ENCODE results near the gene RBM43.

The RBM43 gene

DNA sequence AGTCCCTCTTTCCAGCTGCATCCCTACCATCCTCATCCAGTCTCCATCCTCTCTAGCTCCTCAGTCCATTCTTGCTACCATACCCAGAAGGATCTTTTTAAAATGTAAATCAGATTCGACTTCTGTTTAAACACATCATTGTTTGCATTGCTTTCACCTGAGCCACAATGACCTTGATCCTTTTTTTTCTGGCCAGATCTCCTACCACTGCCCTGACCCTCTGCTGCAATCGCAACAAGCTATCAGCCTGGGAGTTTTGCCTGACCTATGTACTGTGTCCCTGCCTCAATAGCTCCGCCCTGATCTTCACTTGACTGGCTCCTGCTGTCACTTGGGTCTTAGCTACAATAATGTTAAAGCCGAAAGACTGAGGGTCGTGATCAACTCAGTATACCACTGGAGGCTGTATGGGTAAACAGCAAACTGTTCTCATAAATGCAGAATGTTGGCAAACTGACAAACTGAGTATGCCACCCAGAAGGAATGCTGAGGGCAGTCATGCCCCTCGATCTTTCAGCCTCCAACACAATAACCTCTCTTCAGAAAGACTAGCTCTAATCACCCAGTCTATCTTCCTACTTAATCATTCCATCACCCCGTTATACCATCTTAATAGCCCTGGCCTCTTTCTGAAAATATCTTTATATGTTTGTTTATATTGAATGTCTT lies 2.6 kb upstream of the RBM43 start:
- H3K27ac ChIP-seq = no peak overlapping the region
- peaks cover 26% of the 10 kb centered on the region for H3K4me1 ChIP-seq
- H3K9me3 ChIP-seq (ENCODE audit: control insufficient read depth, low read length) = no peaks in the 10 kb centered on the region
- no peak overlapping the region for H3K4me2 ChIP-seq (ENCODE audit: low read length)
- H3K27me3 ChIP-seq (ENCODE audit: control insufficient read depth, insufficient read depth, low read length) = no peaks in the 10 kb centered on the region
- H3K9ac ChIP-seq = no peak overlapping the region
- H2AFZ ChIP-seq = peak overlapping the region; percentile 42
- TF ChIP-seq, protein P1, sequence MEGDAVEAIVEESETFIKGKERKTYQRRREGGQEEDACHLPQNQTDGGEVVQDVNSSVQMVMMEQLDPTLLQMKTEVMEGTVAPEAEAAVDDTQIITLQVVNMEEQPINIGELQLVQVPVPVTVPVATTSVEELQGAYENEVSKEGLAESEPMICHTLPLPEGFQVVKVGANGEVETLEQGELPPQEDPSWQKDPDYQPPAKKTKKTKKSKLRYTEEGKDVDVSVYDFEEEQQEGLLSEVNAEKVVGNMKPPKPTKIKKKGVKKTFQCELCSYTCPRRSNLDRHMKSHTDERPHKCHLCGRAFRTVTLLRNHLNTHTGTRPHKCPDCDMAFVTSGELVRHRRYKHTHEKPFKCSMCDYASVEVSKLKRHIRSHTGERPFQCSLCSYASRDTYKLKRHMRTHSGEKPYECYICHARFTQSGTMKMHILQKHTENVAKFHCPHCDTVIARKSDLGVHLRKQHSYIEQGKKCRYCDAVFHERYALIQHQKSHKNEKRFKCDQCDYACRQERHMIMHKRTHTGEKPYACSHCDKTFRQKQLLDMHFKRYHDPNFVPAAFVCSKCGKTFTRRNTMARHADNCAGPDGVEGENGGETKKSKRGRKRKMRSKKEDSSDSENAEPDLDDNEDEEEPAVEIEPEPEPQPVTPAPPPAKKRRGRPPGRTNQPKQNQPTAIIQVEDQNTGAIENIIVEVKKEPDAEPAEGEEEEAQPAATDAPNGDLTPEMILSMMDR (IDR thresholded peaks at IDR 0.05) = no peak
- no peak overlapping the region for H3K4me3 ChIP-seq (ENCODE audit: low read depth, low read length)
- no peaks in the 10 kb centered on the region for H3K36me3 ChIP-seq (ENCODE audit: control insufficient read depth, insufficient read depth, low read length)
- H3K79me2 ChIP-seq = no peaks in the 10 kb centered on the region

DNA sequence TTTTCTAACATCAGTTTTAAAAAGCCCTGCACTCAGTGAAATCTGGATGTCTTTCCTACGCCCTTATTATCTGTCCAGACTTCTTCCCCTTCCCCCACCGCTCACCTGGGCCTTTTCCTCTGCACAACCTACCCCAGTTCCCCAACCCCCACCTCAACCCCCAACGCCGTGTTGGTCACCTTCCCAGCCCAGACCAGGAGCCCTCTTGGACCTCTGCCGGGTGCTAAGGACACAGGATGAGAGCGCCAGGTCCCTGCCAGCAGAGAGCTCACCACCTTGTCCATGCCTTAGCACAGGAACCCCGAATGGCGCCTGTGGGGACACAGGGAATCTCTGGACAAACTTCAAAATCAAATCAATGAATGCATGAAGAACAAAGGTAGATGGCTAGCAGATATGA lies 966 bp upstream of the RBM43 start:
- no peaks in the 10 kb centered on the region for H3K36me3 ChIP-seq (ENCODE audit: control insufficient read depth, insufficient read depth, low read length)
- no peak overlapping the region for H3K4me2 ChIP-seq (ENCODE audit: low read length)
- no peaks in the 10 kb centered on the region for H3K27me3 ChIP-seq (ENCODE audit: control insufficient read depth, insufficient read depth, low read length)
- no peaks in the 10 kb centered on the region for H3K9me3 ChIP-seq (ENCODE audit: control insufficient read depth, low read length)
- H3K79me2 ChIP-seq = no peaks in the 10 kb centered on the region
- no peak overlapping the region for H3K4me3 ChIP-seq (ENCODE audit: low read depth, low read length)
- peak overlapping the region; percentile 84 for H3K27ac ChIP-seq
- no peak overlapping the region for H3K9ac ChIP-seq
- peaks cover 26% of the 10 kb centered on the region for H3K4me1 ChIP-seq
- H2AFZ ChIP-seq = peak overlapping the region; percentile 97
- TF ChIP-seq, protein P1 (IDR thresholded peaks at IDR 0.05) = no peak

DNA sequence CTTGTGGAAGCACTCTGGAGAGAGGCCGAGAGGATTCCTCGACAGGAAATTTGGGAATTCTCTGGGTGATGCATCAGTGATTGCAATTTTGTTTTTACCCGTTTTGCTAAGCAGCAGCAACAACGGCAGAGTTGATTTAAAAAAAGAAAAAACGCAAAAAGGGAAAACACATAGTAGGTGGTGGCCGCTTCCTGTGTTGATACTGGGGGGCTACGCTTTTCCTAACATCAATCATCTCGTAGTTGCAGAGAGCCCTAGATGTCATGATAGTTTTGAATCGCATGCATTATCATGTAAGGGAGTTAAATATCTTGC lies 271 bp upstream of the RBM43 start:
- no peaks in the 10 kb centered on the region for H3K27me3 ChIP-seq (ENCODE audit: control insufficient read depth, insufficient read depth, low read length)
- H3K4me1 ChIP-seq = peaks cover 26% of the 10 kb centered on the region
- H3K4me3 ChIP-seq (ENCODE audit: low read depth, low read length) = peak overlapping the region; percentile 72
- peak overlapping the region; percentile 84 for H3K27ac ChIP-seq
- H3K36me3 ChIP-seq (ENCODE audit: control insufficient read depth, insufficient read depth, low read length) = no peaks in the 10 kb centered on the region
- H2AFZ ChIP-seq = peak overlapping the region; percentile 97
- TF ChIP-seq, protein P1 (IDR thresholded peaks at IDR 0.05) = no peak
- no peaks in the 10 kb centered on the region for H3K9me3 ChIP-seq (ENCODE audit: control insufficient read depth, low read length)
- no peaks in the 10 kb centered on the region for H3K79me2 ChIP-seq
- peak overlapping the region; percentile 52 for H3K4me2 ChIP-seq (ENCODE audit: low read length)
- H3K9ac ChIP-seq = no peak overlapping the region

DNA sequence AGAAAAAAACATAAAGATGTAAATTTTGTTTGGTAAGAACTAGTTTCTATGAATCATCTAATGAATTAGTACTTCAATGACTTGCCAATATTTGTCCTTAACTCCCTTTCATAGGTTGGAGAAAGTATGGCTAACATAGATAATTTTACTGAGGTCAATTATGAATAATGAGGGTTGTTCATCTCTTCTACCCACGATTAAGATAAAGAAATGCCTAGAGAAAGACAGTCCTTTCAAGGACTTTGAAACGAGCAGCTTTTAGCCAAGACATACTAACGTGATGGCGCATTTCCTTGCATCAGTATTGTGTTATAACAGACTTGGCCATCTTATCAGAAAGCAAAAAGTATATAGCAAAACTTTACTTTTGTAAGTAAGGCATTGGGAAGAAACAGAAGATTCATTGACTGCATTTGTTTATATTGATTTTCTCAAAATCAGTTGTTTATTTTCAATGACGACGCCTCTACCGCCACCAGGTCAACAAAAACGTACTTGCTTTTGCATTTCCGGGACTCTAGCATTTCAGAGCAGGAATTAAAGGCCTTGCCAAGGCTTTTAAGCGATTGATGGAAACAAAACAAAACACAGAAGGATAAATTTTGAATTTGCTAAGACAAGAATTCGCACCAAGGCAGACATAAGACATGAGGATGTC lies 961 bp downstream of the RBM43 start:
- Histone ChIP-seq H3K79me2 (no peaks in the 10 kb centered on the region), H3K4me2 (ENCODE audit: low read length) (peak overlapping the region; percentile 52), H3K4me3 (ENCODE audit: low read depth, low read length) (peak overlapping the region; percentile 72), H3K4me1 (peaks cover 26% of the 10 kb centered on the region), H3K36me3 (ENCODE audit: control insufficient read depth, insufficient read depth, low read length) (no peaks in the 10 kb centered on the region), H3K9me3 (ENCODE audit: control insufficient read depth, low read length) (no peaks in the 10 kb centered on the region), H3K9ac (peak overlapping the region; percentile 17), H3K27me3 (ENCODE audit: control insufficient read depth, insufficient read depth, low read length) (no peaks in the 10 kb centered on the region), H3K27ac (peak overlapping the region; percentile 84), H2AFZ (peak overlapping the region; percentile 97)
- TF ChIP-seq, protein P1 (IDR thresholded peaks at IDR 0.05) = no peak

DNA sequence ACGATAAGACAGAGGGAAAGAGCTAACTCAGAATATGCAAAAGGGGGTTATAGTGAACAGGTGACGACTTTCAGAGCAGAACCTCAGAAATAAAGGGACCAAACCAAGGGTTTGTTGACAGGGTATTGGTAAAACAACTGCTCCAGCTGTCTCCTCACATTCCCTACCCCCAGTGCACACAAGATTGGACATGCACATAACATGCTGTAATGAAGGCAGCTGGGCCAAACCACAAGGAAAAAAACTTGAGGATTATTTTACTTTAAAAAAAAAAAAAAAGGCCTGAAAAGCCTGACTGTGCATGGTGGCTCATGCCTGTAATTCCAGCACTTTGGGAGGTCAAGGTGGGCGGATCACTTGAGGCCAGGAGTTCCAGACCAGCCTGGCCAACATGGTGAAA lies 3.5 kb downstream of the RBM43 start:
- TF ChIP-seq, protein P1 (IDR thresholded peaks at IDR 0.05) = no peak
- Histone ChIP-seq H3K9me3 (ENCODE audit: control insufficient read depth, low read length) (no peaks in the 10 kb centered on the region), H3K4me1 (peaks cover 17% of the 10 kb centered on the region), H3K79me2 (no peaks in the 10 kb centered on the region), H3K27ac (no peak overlapping the region), H2AFZ (no peak overlapping the region), H3K36me3 (ENCODE audit: control insufficient read depth, insufficient read depth, low read length) (no peaks in the 10 kb centered on the region), H3K27me3 (ENCODE audit: control insufficient read depth, insufficient read depth, low read length) (no peaks in the 10 kb centered on the region), H3K4me3 (ENCODE audit: low read depth, low read length) (no peak overlapping the region), H3K4me2 (ENCODE audit: low read length) (no peak overlapping the region), H3K9ac (no peak overlapping the region)

All from parathyroid adenoma (tissue), 2 donors.